PFSK-1 (cell line): ENCODE measurements around the gene CXCR3.

Experiments
- POLR2AphosphoS5 ChIP-seq: IDR thresholded peaks from 2 replicates; pipeline ENCODE4 v1.6.1; 2012; ENCODE audit warnings: low read depth, mild to moderate bottlenecking, control low read depth, low read length, moderate library complexity
- SIN3A ChIP-seq: IDR thresholded peaks from 2 replicates; pipeline ENCODE4 v1.6.1; 2012; ENCODE audit warnings: mild to moderate bottlenecking, low read length, moderate library complexity, borderline replicate concordance; ENCODE audit not compliant: insufficient read depth
- TAF1 ChIP-seq: IDR thresholded peaks from 2 replicates; pipeline ENCODE4 v1.6.1; 2012; ENCODE audit warnings: low read length, control low read depth, borderline replicate concordance; ENCODE audit not compliant: insufficient read depth
- TF ChIP-seq, protein P1 (sequence below), 2 experiments: IDR thresholded peaks; 2 replicates each; pipeline versions ENCODE4 v1.6.1 to v1.8.0; 2011 to 2012; ENCODE audit warnings: low read depth in 2 of 2, low read length in 2 of 2, control low read depth in 1 of 2, inconsistent platforms in 1 of 2, mild to moderate bottlenecking in 1 of 2, moderate library complexity in 1 of 2; ENCODE audit not compliant: insufficient read depth in 1 of 2

DNA sequence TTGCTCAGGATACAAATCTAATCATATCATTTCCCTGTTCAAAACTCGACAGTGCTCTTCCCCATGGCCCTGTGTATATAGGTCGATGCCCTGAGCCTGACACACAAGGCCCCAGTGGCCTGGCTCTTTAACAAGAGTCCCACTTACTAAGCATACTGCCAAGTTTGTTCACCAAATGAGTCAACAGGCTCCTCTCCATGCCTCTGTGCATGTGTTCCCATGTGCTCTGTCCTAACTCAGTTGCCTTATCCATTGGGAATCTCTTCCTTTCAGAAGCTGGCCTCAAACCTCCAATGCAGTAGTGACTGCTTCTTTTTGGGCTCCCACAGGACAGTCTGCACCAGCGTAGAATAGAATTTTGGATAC, 18.9 kb upstream of the CXCR3 start:
- TF ChIP-seq, protein P1, sequence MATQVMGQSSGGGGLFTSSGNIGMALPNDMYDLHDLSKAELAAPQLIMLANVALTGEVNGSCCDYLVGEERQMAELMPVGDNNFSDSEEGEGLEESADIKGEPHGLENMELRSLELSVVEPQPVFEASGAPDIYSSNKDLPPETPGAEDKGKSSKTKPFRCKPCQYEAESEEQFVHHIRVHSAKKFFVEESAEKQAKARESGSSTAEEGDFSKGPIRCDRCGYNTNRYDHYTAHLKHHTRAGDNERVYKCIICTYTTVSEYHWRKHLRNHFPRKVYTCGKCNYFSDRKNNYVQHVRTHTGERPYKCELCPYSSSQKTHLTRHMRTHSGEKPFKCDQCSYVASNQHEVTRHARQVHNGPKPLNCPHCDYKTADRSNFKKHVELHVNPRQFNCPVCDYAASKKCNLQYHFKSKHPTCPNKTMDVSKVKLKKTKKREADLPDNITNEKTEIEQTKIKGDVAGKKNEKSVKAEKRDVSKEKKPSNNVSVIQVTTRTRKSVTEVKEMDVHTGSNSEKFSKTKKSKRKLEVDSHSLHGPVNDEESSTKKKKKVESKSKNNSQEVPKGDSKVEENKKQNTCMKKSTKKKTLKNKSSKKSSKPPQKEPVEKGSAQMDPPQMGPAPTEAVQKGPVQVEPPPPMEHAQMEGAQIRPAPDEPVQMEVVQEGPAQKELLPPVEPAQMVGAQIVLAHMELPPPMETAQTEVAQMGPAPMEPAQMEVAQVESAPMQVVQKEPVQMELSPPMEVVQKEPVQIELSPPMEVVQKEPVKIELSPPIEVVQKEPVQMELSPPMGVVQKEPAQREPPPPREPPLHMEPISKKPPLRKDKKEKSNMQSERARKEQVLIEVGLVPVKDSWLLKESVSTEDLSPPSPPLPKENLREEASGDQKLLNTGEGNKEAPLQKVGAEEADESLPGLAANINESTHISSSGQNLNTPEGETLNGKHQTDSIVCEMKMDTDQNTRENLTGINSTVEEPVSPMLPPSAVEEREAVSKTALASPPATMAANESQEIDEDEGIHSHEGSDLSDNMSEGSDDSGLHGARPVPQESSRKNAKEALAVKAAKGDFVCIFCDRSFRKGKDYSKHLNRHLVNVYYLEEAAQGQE (IDR thresholded peaks at IDR 0.05; ENCODE audit: insufficient read depth in 1 of 2, low read depth in 2 of 2, low read length in 2 of 2): no peak
- no peak for TF ChIP-seq SIN3A
- TF ChIP-seq POLR2AphosphoS5: no peak
- no peak for TF ChIP-seq TAF1
